Measurements from ENCODE around the gene ELOVL1.

- TF ChIP-seq GABPA (IDR thresholded peaks at IDR 0.05; ENCODE audit: low read depth): no peak
- no peak for TF ChIP-seq CTCF (IDR thresholded peaks at IDR 0.05; ENCODE audit: insufficient read depth, low read length)
- no peak for TF ChIP-seq REST (IDR thresholded peaks at IDR 0.05; ENCODE audit: insufficient replicate concordance, low read depth)
- no peak for TF ChIP-seq POLR2AphosphoS5 (IDR thresholded peaks at IDR 0.05; ENCODE audit: low read depth)
- TF ChIP-seq SPI1 (IDR thresholded peaks at IDR 0.05; ENCODE audit: borderline replicate concordance, low read depth): no peak
These were observed 1.2 kb downstream of the ELOVL1 start for GRCh38 chr1:43366601-43367025.
